Activated T-cell treated with anti-CD3 and anti-CD28 coated beads, Interleukin-2, amount 50 U/mL, for 4 hours (primary cell): ENCODE results near the gene RCAN3. TPM values are rescaled to one million over a fixed set of nuclear protein-coding genes. Genes with fewer than 3 reads are reported as not detected.

Source experiments
- ATAC-seq, 2 donors: fragments of 200-7000 bp; cut with Tn5 transposase; one replicate each; pipeline ENCODE4 v1.10.0; 2021
- DNase-seq: peaks from one replicate; pipeline ENCODE4 v3.0.0-alpha.2; 2020
- H3K27me3 Mint-ChIP-seq: one replicate; pipeline ENCODE4 v1.8.0; 2021; ENCODE audit warnings: low read depth, mixed read lengths
- H3K36me3 Mint-ChIP-seq: one replicate; pipeline ENCODE4 v1.8.0; 2022; ENCODE audit warnings: mixed read lengths; ENCODE audit not compliant: insufficient read depth
- H3K4me1 Mint-ChIP-seq: one replicate; pipeline ENCODE4 v1.8.0; 2021; ENCODE audit warnings: low read depth, mixed read lengths
- H3K4me3 Mint-ChIP-seq: one replicate; pipeline ENCODE4 v1.8.0; 2021; ENCODE audit warnings: mild to moderate bottlenecking, moderate library complexity, mixed read lengths
- H3K9me3 Mint-ChIP-seq: one replicate; pipeline ENCODE4 v1.8.0; 2021; ENCODE audit warnings: mixed read lengths
- total RNA-seq, 3 donors: library from RNA; stranded (reverse); gene quantifications; one replicate each; pipeline ENCODE4 v1.2.1, GENCODE V29; 2021

RCAN3 gene
- total RNA-seq, 3 donors from 2014 or later = 45.0 to 51.7 (median 47.4) TPM

DNA sequence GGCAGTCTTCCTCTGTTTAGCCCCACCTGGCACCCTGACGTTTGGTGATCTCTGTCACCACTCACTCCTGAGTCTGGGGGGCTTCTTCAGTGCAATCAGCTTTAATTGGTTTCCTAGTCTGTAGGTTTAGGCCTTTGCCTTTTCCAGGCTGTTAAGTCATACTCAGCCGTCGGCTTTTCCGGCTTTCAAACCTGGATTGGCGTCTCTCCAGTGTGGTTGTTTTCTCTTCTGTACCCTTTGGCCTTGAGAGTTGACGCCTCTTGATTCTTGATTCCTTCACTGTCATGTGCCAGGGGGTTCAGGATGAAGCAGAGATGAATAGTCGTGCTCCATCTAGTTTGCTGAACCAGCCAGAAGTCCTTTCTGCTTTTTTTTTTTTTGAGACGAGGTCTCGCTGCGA, 78.1 kb downstream of the RCAN3 start:
- no peak overlapping the region for H3K4me3 Mint-ChIP-seq
- H3K27me3 Mint-ChIP-seq = no peaks in the 10 kb centered on the region
- H3K4me1 Mint-ChIP-seq = no peaks in the 10 kb centered on the region
- peaks cover 4% of the 10 kb centered on the region for H3K9me3 Mint-ChIP-seq
- ATAC-seq (no peak), DNase-seq (no peak)
- H3K36me3 Mint-ChIP-seq = no peaks in the 10 kb centered on the region

DNA sequence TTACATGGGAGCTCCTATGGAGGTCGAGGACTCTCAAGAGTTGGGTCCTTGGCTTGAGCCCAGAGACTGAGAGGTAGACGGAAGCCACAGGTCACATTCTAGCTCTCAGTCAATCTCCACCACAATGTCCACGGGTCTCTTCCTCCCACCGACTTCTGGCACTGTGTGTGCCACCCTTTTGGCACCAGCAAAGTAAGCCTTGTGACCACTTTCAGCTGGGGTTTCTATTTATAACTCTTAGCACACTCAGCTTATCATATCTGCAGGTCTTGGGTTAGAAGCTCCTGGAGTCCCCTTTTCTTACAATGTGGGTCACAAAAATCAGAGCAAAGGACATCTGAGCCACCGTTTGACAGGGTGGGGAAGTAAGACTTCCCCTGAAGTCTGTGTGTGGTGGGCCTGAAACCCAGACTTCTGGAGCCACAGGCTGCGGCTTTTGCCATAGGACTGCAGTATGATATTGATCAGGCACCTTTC, 81.6 kb downstream of the RCAN3 start:
- no peak for ATAC-seq
- peaks cover 2% of the 10 kb centered on the region for H3K9me3 Mint-ChIP-seq
- H3K4me1 Mint-ChIP-seq = peaks cover 5% of the 10 kb centered on the region
- no peaks in the 10 kb centered on the region for H3K27me3 Mint-ChIP-seq
- H3K4me3 Mint-ChIP-seq = no peak overlapping the region
- no peaks in the 10 kb centered on the region for H3K36me3 Mint-ChIP-seq
- no peak for DNase-seq

DNA sequence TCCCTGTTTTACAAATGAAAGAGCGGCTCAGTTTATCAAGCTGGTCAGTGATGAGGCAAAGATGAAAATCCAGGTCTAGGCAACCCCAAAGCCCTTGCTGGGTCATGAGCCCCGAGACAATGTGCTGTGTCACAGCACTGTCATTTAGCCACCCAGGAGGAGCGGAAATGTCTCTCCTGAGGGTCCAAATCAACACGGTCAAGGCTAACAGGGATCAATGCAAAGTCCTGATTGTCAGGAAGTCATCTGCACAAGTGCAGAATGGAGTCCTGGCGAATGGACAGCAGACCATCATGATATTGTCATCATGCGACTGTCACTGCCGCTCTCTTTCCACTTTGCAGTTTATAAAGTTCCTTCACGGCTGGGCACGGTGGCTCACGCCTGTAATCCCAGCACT, 83.5 kb downstream of the RCAN3 start:
- H3K9me3 Mint-ChIP-seq = no peaks in the 10 kb centered on the region

DNA sequence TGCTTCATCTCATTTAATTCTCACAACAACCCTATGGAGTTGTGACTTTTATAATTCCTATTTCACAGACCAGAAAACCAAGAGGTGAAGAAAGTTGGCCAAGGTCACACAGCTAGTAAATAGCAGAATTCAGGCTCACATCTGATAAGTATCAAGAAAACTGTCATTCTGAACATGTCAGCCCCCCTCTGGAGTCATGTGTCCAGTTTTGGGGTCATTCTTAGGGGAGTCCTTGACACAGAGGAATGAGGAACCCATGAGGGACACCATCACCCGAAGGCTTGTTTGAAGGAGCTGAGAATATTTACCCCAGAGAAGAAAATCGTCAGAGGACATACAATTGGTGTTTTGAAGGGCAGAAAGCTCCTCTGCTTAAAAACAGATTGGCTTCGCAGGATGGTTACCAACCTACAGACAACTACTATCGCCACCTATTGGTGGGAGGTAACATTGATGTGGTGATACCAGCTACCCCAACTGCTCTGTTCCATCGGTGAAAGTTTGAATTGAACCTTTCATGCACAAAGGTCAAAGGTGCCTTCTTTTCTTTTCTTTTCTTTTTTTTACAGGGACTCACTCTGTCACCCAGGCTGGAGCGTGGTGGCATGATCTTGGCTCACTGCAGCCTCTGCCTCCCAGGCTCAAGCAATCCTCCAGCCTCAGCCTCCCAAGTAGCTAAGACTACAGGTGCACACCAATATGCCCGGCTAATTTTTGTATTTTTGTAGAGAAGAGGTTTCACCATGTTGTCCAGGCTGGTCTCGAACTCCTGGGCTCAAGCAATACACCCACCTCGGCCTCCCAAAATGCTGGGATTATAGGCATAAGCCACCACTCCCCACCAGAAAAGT, 84.6 kb downstream of the RCAN3 start:
- Mint-ChIP-seq H3K9me3 (no peaks in the 10 kb centered on the region), H3K36me3 (no peaks in the 10 kb centered on the region), H3K4me1 (peaks cover 5% of the 10 kb centered on the region), H3K4me3 (peak overlapping the region; percentile 19), H3K27me3 (peaks cover 2% of the 10 kb centered on the region)
- ATAC-seq (peak; percentile 96 to 97), DNase-seq (peak; percentile 35)

More for the DNA sequence above, 83.5 kb downstream of the RCAN3 start:
- DNase-seq (no peak), ATAC-seq (no peak)
- Mint-ChIP-seq H3K4me3 (no peak overlapping the region), H3K27me3 (no peaks in the 10 kb centered on the region), H3K4me1 (peaks cover 5% of the 10 kb centered on the region), H3K36me3 (no peaks in the 10 kb centered on the region)

DNA sequence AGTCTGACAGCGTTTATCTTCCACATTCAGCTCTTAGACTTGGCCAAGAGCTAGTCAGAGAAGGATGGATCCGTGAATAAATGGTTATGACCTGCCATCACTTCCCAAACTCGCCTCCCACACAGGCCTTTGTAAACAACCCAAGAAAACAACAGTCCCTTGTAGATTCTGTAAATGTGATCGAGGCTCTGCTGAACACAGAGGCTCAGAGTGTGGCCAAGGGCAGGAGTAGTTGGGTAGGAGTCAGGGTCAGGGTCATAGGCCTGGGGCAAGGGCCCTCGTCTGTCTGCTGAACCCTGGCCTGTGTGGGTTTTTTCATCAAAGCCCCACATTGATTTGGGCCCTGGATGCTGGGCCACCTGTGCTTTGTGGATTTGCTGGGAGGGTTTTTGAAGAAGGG, 85.9 kb downstream of the RCAN3 start:
- no peak for ATAC-seq
- Mint-ChIP-seq H3K4me1 (peaks cover 5% of the 10 kb centered on the region), H3K4me3 (no peak overlapping the region), H3K9me3 (no peaks in the 10 kb centered on the region), H3K27me3 (peaks cover 2% of the 10 kb centered on the region), H3K36me3 (no peaks in the 10 kb centered on the region)
- DNase-seq = no peak

DNA sequence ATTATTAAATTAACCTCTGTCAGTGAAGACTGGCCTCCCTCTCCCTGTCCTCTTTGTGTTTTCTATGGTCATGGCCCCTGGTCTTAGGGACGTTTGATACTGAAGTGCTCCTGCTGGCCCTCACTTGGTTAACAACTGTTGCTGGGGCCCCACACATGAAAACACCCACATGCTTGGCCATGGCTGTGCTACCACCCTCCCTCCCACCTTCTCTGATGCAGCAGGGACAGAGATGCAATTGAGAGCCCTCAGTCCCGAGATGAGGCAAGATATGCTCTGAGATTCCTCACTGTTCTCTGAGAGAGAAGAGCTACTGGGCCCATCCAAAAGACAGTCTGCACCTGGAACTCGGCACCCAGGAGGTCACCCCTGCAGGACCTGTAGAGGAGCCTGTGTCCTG, 86.6 kb downstream of the RCAN3 start:
- Mint-ChIP-seq H3K9me3 (no peaks in the 10 kb centered on the region), H3K4me1 (peaks cover 5% of the 10 kb centered on the region), H3K4me3 (no peak overlapping the region), H3K27me3 (peaks cover 2% of the 10 kb centered on the region), H3K36me3 (no peaks in the 10 kb centered on the region)
- ATAC-seq (no peak), DNase-seq (no peak)

Other genes starting within 250 kb of the RCAN3 start
- gene GRHL3, start 183.5 kb upstream of the RCAN3 start, total RNA-seq = not detected
- gene STPG1, start 89.1 kb upstream of the RCAN3 start, total RNA-seq = 1 to 10 TPM; 3.2 to 4.2 (median 3.9) TPM
- 10 to 100 TPM; 24.0 to 31.8 (median 26.8) TPM for gene NIPAL3, start 87.0 kb upstream of the RCAN3 start, total RNA-seq
- gene NCMAP, start 53.3 kb downstream of the RCAN3 start, total RNA-seq = under 1 TPM in 2 of 3 donors, not detected in 1; 0.08 to 0.10 TPM
- gene SRRM1, start 140.5 kb downstream of the RCAN3 start, total RNA-seq = 100 to 1,000 TPM; 202 to 215 (median 202) TPM
- gene CLIC4, start 242.6 kb downstream of the RCAN3 start, total RNA-seq = 10 to 100 TPM in 2 of 3 donors, 1 to 10 TPM in 1; 8.5 to 26.0 (median 12.3) TPM